Left ventricle myocardium inferior (tissue), 1 donor: Measurements from ENCODE around the gene TIGD6. TPM values are rescaled to one million over a fixed set of nuclear protein-coding genes. Genes with fewer than 3 reads are reported as not detected.

Source experiments
- DNase-seq: peaks from one replicate; pipeline ENCODE4 v3.0.0-alpha.2; 2020
- H3K27ac ChIP-seq: fragments of 200-600 bp; replicated peaks from 2 replicates; pipeline ENCODE4 v1.8.0; 2021
- H3K27me3 ChIP-seq: fragments of 200-600 bp; 2 replicates; pipeline ENCODE4 v1.8.0; 2021; ENCODE audit warnings: low read depth
- H3K36me3 ChIP-seq: fragments of 200-600 bp; 2 replicates; pipeline ENCODE4 v1.8.0; 2021
- H3K4me1 ChIP-seq: fragments of 200-600 bp; 2 replicates; pipeline ENCODE4 v1.8.0; 2021
- H3K4me3 ChIP-seq: fragments of 200-600 bp; 2 replicates; pipeline ENCODE4 v1.8.0; 2021; ENCODE audit warnings: mild to moderate bottlenecking, moderate library complexity
- H3K9me3 ChIP-seq: fragments of 200-600 bp; replicated peaks from 2 replicates; pipeline ENCODE4 v1.8.0; 2021
- CTCF ChIP-seq: fragments of 200-600 bp; IDR thresholded peaks from 2 replicates; pipeline ENCODE4 v1.8.0; 2021; ENCODE audit warnings: antibody characterized with exemption, mild to moderate bottlenecking, borderline replicate concordance
- intact Hi-C: fragments of 100-400 bp; cut with micrococcal nuclease; formaldehyde crosslinking; loops from one replicate; pipeline ENCODE4 v1.11.0; 2022
- total RNA-seq: library from RNA; stranded (reverse); fragmentation: NEBNext Ultra II Directional; extraction: Animal tissue kit (Norgen Biotek cat#: 25700); gene quantifications from one replicate; pipeline ENCODE4 v1.2.1, GENCODE V29; 2021
- donor health status: DM: no; HTN: yes; CAD: no; lungs with severe emphysema.

TIGD6 gene
- total RNA-seq, 1 donor from 2014 or later: 2.8 TPM

GRCh38 chr5:149990518-149991376, 9.7 kb downstream of the TIGD6 start:
- Histone ChIP-seq H3K9me3 (no peaks in the 10 kb centered on the region), H3K27me3 (no peaks in the 10 kb centered on the region), H3K4me1 (peaks cover 13% of the 10 kb centered on the region), H3K4me3 (no peak overlapping the region), H3K27ac (no peak overlapping the region), H3K36me3 (peaks cover 4% of the 10 kb centered on the region)
- peak; percentile 96 for TF ChIP-seq CTCF
- DNase-seq: peak; percentile 57
- intact Hi-C loops: loop anchor here (10.0 kb wide), 1 partner anchor 156 kb away; no protein-coding TSS in a partner anchor

GRCh38 chr5:149988126-149988525, 12.3 kb downstream of the TIGD6 start:
- Histone ChIP-seq H3K4me3 (no peak overlapping the region), H3K9me3 (no peaks in the 10 kb centered on the region), H3K36me3 (no peaks in the 10 kb centered on the region), H3K4me1 (peaks cover 4% of the 10 kb centered on the region), H3K27ac (no peak overlapping the region), H3K27me3 (no peaks in the 10 kb centered on the region)
- DNase-seq: no peak
- intact Hi-C loops: loop anchor here (10.0 kb wide), 1 partner anchor 353 kb away; no protein-coding TSS in a partner anchor
- TF ChIP-seq CTCF: no peak

GRCh38 chr5:149982505-149982904, 17.9 kb downstream of the TIGD6 start:
- intact Hi-C loops: loop anchor here (10.0 kb wide), 1 partner anchor 348 kb away; no protein-coding TSS in a partner anchor
- no peaks in the 10 kb centered on the region for H3K9me3 ChIP-seq
- H3K36me3 ChIP-seq: peaks cover 37% of the 10 kb centered on the region
- no peak overlapping the region for H3K27ac ChIP-seq
- no peak overlapping the region for H3K4me3 ChIP-seq
- no peaks in the 10 kb centered on the region for H3K27me3 ChIP-seq
- no peaks in the 10 kb centered on the region for H3K4me1 ChIP-seq
- TF ChIP-seq CTCF: no peak
- no peak for DNase-seq

GRCh38 chr5:149981206-149981605, 19.2 kb downstream of the TIGD6 start:
- no peak overlapping the region for H3K27ac ChIP-seq
- intact Hi-C loops: loop anchor here (10.0 kb wide), 1 partner anchor 346 kb away; no protein-coding TSS in a partner anchor

GRCh38 chr5:149979896-149980295, 20.6 kb downstream of the TIGD6 start:
- Histone ChIP-seq H3K4me3 (no peak overlapping the region), H3K36me3 (peaks cover 37% of the 10 kb centered on the region), H3K9me3 (no peaks in the 10 kb centered on the region), H3K27ac (no peak overlapping the region), H3K27me3 (no peaks in the 10 kb centered on the region), H3K4me1 (no peaks in the 10 kb centered on the region)
- TF ChIP-seq CTCF: no peak
- intact Hi-C loops: loop anchor here (10.0 kb wide), 1 partner anchor 345 kb away; no protein-coding TSS in a partner anchor
- DNase-seq: no peak

More at GRCh38 chr5:149981206-149981605, 19.2 kb downstream of the TIGD6 start:
- no peak for TF ChIP-seq CTCF
- DNase-seq: no peak
- Histone ChIP-seq H3K4me3 (no peak overlapping the region), H3K4me1 (no peaks in the 10 kb centered on the region), H3K9me3 (no peaks in the 10 kb centered on the region), H3K27me3 (no peaks in the 10 kb centered on the region), H3K36me3 (peaks cover 37% of the 10 kb centered on the region)
